ENCODE results near the gene TNS3. TPM values are rescaled to one million over a fixed set of nuclear protein-coding genes. Genes with fewer than 3 reads are reported as not detected.

The TNS3 gene
- total and polyA plus RNA-seq, 2 donors (not counting 3 experiments of a cell fraction or from before 2014, with no cell fraction given), result 10.4 to 45.1 TPM

DNA sequence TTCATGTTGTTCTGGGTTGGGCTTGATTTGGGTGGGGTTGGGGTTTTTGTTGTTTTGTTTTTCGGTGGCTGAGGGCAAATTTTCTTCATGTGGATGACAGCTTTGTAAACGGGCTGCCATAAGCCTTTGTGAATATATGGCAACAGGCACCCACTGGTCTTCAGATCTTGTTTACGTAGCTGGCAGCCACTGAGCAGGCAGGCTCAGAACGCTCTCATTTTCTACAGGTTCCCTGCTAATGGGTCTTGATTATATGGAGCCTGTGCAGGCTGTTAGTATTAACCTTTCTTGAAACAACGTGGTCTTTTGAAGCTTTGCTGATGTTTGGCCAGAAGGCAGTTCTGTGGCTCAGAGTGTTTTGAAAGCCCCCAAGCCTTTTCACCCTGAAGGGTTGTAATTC is 199.7 kb downstream of the TNS3 start:
- FAIRE-seq (no peak), DNase-seq (ENCODE audit: low read depth, low spot score) (no peak)
- Histone ChIP-seq H3K36me3 (ENCODE audit: control insufficient read depth in 2 of 2, extremely low read depth in 1 of 2, insufficient read depth in 2 of 2, low read length in 2 of 2) (no peaks in the 10 kb centered on the region), H3K9me3 (replicated peaks; ENCODE audit: control insufficient read depth, insufficient read depth, low read length) (no peaks in the 10 kb centered on the region), H3K4me1 (ENCODE audit: control insufficient read depth, extremely low read depth, insufficient read depth, low read length) (no peaks in the 10 kb centered on the region), H3K4me2 (ENCODE audit: insufficient read depth, low read length) (no peak overlapping the region), H3K4me3 (replicated peaks in 1 of 3; ENCODE audit: insufficient read depth in 1 of 3, low read depth in 1 of 3, low read length in 3 of 3) (no peak overlapping the region), H3K9ac (replicated peaks; ENCODE audit: extremely low read depth, insufficient read depth, low read length) (no peak overlapping the region), H3K79me2 (ENCODE audit: control insufficient read depth, insufficient read depth, low read length) (no peaks in the 10 kb centered on the region), H4K20me1 (replicated peaks; ENCODE audit: control insufficient read depth, extremely low read depth, insufficient read depth, low read length) (no peaks in the 10 kb centered on the region), H3K9me1 (replicated peaks; ENCODE audit: control insufficient read depth, extremely low read depth, insufficient read depth, low read length) (no peaks in the 10 kb centered on the region), H3K27me3 (ENCODE audit: control insufficient read depth in 2 of 2, insufficient read depth in 2 of 2, low read length in 2 of 2) (no peaks in the 10 kb centered on the region), H3K27ac (ENCODE audit: insufficient read depth, low read depth, low read length) (no peak overlapping the region), H2AFZ (ENCODE audit: low read depth, low read length) (no peak overlapping the region)
- TF ChIP-seq MYC (IDR thresholded peaks at IDR 0.05; ENCODE audit: low read depth, low read length), result no peak
- TF ChIP-seq, protein P1, sequence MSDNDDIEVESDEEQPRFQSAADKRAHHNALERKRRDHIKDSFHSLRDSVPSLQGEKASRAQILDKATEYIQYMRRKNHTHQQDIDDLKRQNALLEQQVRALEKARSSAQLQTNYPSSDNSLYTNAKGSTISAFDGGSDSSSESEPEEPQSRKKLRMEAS (IDR thresholded peaks at IDR 0.05; ENCODE audit: insufficient read depth, insufficient read length), result no peak
- no peak for TF ChIP-seq JUN (IDR thresholded peaks at IDR 0.05; ENCODE audit: borderline replicate concordance, insufficient read depth, insufficient read length, low read depth)
- TF ChIP-seq POLR2AphosphoS5 (IDR thresholded peaks at IDR 0.05; ENCODE audit: insufficient read depth, low read depth, low read length), result no peak
- TF ChIP-seq POLR2A (IDR thresholded peaks at IDR 0.05; ENCODE audit: low read depth, low read length), result no peak
- TF ChIP-seq FOS (IDR thresholded peaks at IDR 0.05; ENCODE audit: borderline replicate concordance, insufficient read depth, low read length), result no peak
- TF ChIP-seq, protein P2, sequence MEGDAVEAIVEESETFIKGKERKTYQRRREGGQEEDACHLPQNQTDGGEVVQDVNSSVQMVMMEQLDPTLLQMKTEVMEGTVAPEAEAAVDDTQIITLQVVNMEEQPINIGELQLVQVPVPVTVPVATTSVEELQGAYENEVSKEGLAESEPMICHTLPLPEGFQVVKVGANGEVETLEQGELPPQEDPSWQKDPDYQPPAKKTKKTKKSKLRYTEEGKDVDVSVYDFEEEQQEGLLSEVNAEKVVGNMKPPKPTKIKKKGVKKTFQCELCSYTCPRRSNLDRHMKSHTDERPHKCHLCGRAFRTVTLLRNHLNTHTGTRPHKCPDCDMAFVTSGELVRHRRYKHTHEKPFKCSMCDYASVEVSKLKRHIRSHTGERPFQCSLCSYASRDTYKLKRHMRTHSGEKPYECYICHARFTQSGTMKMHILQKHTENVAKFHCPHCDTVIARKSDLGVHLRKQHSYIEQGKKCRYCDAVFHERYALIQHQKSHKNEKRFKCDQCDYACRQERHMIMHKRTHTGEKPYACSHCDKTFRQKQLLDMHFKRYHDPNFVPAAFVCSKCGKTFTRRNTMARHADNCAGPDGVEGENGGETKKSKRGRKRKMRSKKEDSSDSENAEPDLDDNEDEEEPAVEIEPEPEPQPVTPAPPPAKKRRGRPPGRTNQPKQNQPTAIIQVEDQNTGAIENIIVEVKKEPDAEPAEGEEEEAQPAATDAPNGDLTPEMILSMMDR (IDR thresholded peaks at IDR 0.05; ENCODE audit: extremely low read depth in 1 of 2, insufficient read depth in 1 of 2, low read depth in 1 of 2, low read length in 2 of 2), result no peak
- no peak for TF ChIP-seq GATA2 (IDR thresholded peaks at IDR 0.05; ENCODE audit: insufficient read depth, insufficient read length, low read depth, low read length)
- no peak for TF ChIP-seq EZH2 (IDR thresholded peaks at IDR 0.05; ENCODE audit: borderline replicate concordance, low read depth, low read length, severe bottlenecking)
- ChIA-PET CTCF (interaction anchor here (1.4 kb wide), 1 partner anchor 21 kb away, joined by 3 read pairs; no protein-coding TSS in a partner anchor), POLR2A (no interaction called here)
- dilution Hi-C loops (cut with MboI; ENCODE audit: extremely low pct_ligation_motif_present, low sequenced_read_pairs), result no loop called here
- no TSS peak for BruUV-seq (replicated peaks)
- intact Hi-C loops (cut with micrococcal nuclease), result no loop called here

Data from endothelial cell of umbilical vein (primary cell).